ENCODE results near the gene ITGAX. TPM values are rescaled to one million over a fixed set of nuclear protein-coding genes. Genes with fewer than 3 reads are reported as not detected.

ITGAX gene
- total and polyA plus RNA-seq, 2 of the 8 experiments (the other 6 are each of a cell fraction or from before 2014, with no cell fraction given), result 0.30 TPM; not detected in 1

DNA sequence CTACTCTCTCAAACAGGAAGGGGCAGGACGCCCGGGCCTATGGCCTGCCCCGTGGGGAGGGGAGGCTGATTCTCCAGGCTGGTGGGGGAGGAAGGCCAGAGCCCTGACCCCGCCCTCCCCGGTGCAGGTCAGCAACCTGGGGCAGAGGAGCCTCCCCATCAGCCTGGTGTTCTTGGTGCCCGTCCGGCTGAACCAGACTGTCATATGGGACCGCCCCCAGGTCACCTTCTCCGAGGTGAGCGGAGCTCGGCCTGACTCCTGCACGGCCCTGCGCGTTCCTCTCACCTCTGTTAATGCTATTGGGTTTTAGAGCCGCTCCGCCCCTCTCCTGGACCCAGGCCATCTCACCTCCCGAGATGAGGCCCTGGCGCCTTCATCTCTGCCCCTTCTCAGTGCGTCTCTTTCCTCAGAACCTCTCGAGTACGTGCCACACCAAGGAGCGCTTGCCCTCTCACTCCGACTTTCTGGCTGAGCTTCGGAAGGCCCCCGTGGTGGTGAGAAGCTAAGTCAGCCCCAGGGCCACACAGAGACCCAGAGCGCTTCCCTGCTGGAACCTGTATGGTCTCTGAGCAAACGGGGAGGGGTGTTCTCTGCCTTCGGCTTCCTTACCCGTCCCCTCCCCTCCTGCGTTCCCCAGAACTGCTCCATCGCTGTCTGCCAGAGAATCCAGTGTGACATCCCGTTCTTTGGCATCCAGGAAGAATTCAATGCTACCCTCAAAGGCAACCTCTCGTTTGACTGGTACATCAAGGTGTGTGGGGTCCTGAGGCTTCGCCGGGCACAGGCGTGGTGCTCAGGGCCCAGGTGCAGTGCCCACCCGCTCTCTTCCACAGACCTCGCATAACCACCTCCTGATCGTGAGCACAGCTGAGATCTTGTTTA is 25.1 kb upstream of the ITGAX start:
- WGBS, 2 experiments (ENCODE audit: extremely low coverage in 1 of 2, insufficient coverage in 1 of 2, insufficient read length in 1 of 2, insufficient replicate concordance in 2 of 2, low coverage in 1 of 2, low lambda C conversion rate in 2 of 2, missing lambda C conversion rate in 1 of 2), result 51% methylated on average over 37 of the region's 39 CpGs; no CpG with 5 or more reads in 1 of the 2 experiments
- Histone ChIP-seq H3K9me3 (ENCODE audit: insufficient read depth in 2 of 2, low read depth in 1 of 2, low read length in 1 of 2) (no peaks in the 10 kb centered on the region), H3K4me3 (ENCODE audit: extremely low read depth in 1 of 4, insufficient read depth in 2 of 4, low read depth in 3 of 4, low read length in 4 of 4) (peak overlapping the region in 1 of 4 experiments; percentile 66; a peak in 1 of 8 replicates), H2AFZ (ENCODE audit: low read length) (peak overlapping the region; percentile 90), H2BK5ac (ENCODE audit: low read depth, low read length) (no peak overlapping the region), H3K23ac (ENCODE audit: insufficient read length) (no peak overlapping the region), H3K14ac (ENCODE audit: insufficient read length) (no peak overlapping the region), H3K79me2 (ENCODE audit: control insufficient read depth in 1 of 2, insufficient read depth in 2 of 2, low read length in 2 of 2) (no peaks in the 10 kb centered on the region), H3K4me1 (replicated peaks in 1 of 4; ENCODE audit: control insufficient read depth in 3 of 4, insufficient read depth in 4 of 4, low read length in 3 of 4) (peaks cover 0 to 25% (median 9%) of the 10 kb centered on the region in 4 experiments; a peak in 5 of 7 replicates), H3K4ac (replicated peaks; ENCODE audit: insufficient read length, low read depth, low read length) (no peak overlapping the region), H2BK12ac (ENCODE audit: low read depth, low read length) (peak overlapping the region; percentile 60; the same call in 1 of the 2 replicates), H3K27ac (ENCODE audit: low read depth, low read length) (no peak overlapping the region), H2BK15ac (ENCODE audit: low read length) (peak overlapping the region; percentile 99), H2BK20ac (ENCODE audit: low read length) (no peak overlapping the region), H3K56ac (replicated peaks; ENCODE audit: insufficient read length, low read depth, low read length) (no peak overlapping the region), H3K36me3 (ENCODE audit: control insufficient read depth in 2 of 4, insufficient read depth in 4 of 4, low read length in 3 of 4) (no peaks in the 10 kb centered on the region), H4K5ac (ENCODE audit: insufficient read length, low read depth, low read length) (no peak overlapping the region), H4K91ac (replicated peaks; ENCODE audit: insufficient read length, low read length) (no peak overlapping the region), H3K23me2 (ENCODE audit: low read depth, low read length) (peaks cover 10% of the 10 kb centered on the region), H3K9ac (replicated peaks in 1 of 4; ENCODE audit: extremely low read depth in 1 of 4, low read depth in 3 of 4, low read length in 3 of 4) (no peak overlapping the region), H4K20me1 (replicated peaks in 1 of 2; ENCODE audit: control insufficient read depth in 1 of 2, insufficient read depth in 2 of 2, low read length in 2 of 2) (peaks cover 0 to 10% of the 10 kb centered on the region in 2 experiments), H3K18ac (ENCODE audit: extremely low read depth, low read length) (no peak overlapping the region; the same call in 1 of the 2 replicates), H3K27me3 (replicated peaks in 1 of 4; ENCODE audit: control insufficient read depth in 3 of 4, extremely low read depth in 1 of 4, insufficient read depth in 3 of 4, low read length in 3 of 4) (peaks cover 4 to 33% (median 27%) of the 10 kb centered on the region in 4 experiments), H4K8ac (ENCODE audit: extremely low read depth, insufficient read depth, low read length) (no peak overlapping the region), H2BK120ac (replicated peaks; ENCODE audit: low read depth, low read length) (peak overlapping the region; percentile 79), H2AK5ac (ENCODE audit: low read depth, low read length) (no peak overlapping the region), H3K79me1 (ENCODE audit: low read depth, low read length) (no peaks in the 10 kb centered on the region; the same call in 1 of the 2 replicates), H3K4me2 (ENCODE audit: insufficient read depth in 1 of 2, low read depth in 2 of 2, low read length in 2 of 2) (peak overlapping the region; percentile 54 to 62)
- POLR2A ChIA-PET (ENCODE audit: partially characterized antibody), result interaction anchor here (1.2 to 2.3 kb wide), 6 partner anchors 82 to 138 kb away, joined by 3 to 8 read pairs (median 5); partner anchors contain the start of gene PYCARD
- FAIRE-seq (no peak), DNase-seq (ENCODE audit: low read depth in 1 of 2, low spot score in 2 of 2) (no peak)
- CTCF ChIA-PET (ENCODE audit: partially characterized antibody), result interaction anchor here (1.0 to 1.4 kb wide), 6 partner anchors 15 to 129 kb away, joined by 3 to 5 read pairs (median 4); no protein-coding TSS in a partner anchor
- TF ChIP-seq RAD21 (IDR thresholded peaks at IDR 0.05 in 1 of 2, conservative IDR thresholded peaks at IDR 0.05 in 1 of 2; ENCODE audit: low read depth in 2 of 2, low read length in 2 of 2) (no peak), SP2 (IDR thresholded peaks at IDR 0.05; ENCODE audit: low read length) (no peak), EP300 (IDR thresholded peaks at IDR 0.05; ENCODE audit: borderline replicate concordance in 1 of 2, low read depth in 2 of 2, low read length in 2 of 2) (no peak), HDAC2 (IDR thresholded peaks at IDR 0.05; ENCODE audit: borderline replicate concordance in 1 of 2, low read depth in 2 of 2, low read length in 2 of 2) (no peak), MAFK (IDR thresholded peaks at IDR 0.05; ENCODE audit: low read depth, low read length) (no peak), NANOG (IDR thresholded peaks at IDR 0.05; ENCODE audit: insufficient read depth, low read depth, low read length, poor library complexity, severe bottlenecking) (no peak), TCF12 (IDR thresholded peaks at IDR 0.05; ENCODE audit: low read depth, low read length) (no peak)

Measured in H1 (cell line).